GM12878 (cell line): Measurements from ENCODE around the gene KIF1C. TPM values are rescaled to one million over a fixed set of nuclear protein-coding genes. Genes with fewer than 3 reads are reported as not detected.

ENCODE experiments used
- ATF7 ChIP-seq: fragments of 450-650 bp; IDR thresholded peaks from 2 replicates; pipeline ENCODE4 v1.6.1; 2016; ENCODE audit warnings: low read depth, mild to moderate bottlenecking
- BCL11A ChIP-seq: IDR thresholded peaks from 2 replicates; pipeline ENCODE4 v1.6.1; 2011; ENCODE audit warnings: low read depth, low read length
- CBX5 ChIP-seq: sonication (generic); IDR thresholded peaks from 2 replicates; pipeline ENCODE4 v1.6.1; 2016; ENCODE audit warnings: low read depth, moderate library complexity, mild to moderate bottlenecking, inconsistent platforms
- CEBPB ChIP-seq, 2 experiments: fragments of 150-350 bp in 1 of 2; IDR thresholded peaks; 2 replicates each; pipeline ENCODE4 v1.6.1; 2012 to 2014; ENCODE audit warnings: low read depth in 2 of 2, low read length in 2 of 2, borderline replicate concordance in 1 of 2, inconsistent platforms in 1 of 2
- CHD4 ChIP-seq: fragments of 200-600 bp; sonication (generic); IDR thresholded peaks from 2 replicates; pipeline ENCODE4 v1.6.1; 2016; ENCODE audit warnings: mild to moderate bottlenecking
- ESRRA ChIP-seq: IDR thresholded peaks from 2 replicates; pipeline ENCODE4 v1.6.1; 2012; ENCODE audit warnings: mild to moderate bottlenecking, low read length, improper control_type of control experiment
- HDAC2 ChIP-seq: fragments of 200-600 bp; sonication (generic); IDR thresholded peaks from 2 replicates; pipeline ENCODE4 v1.6.1; 2017
- HDGF ChIP-seq: fragments of 450-650 bp; IDR thresholded peaks from 2 replicates; pipeline ENCODE4 v1.6.1; 2016; ENCODE audit warnings: antibody characterized with exemption
- IKZF1 ChIP-seq: fragments of 450-650 bp; conservative IDR thresholded peaks from 2 replicates; pipeline ENCODE4 v1.6.1; 2017; ENCODE audit warnings: antibody characterized with exemption, mild to moderate bottlenecking
- KLF5 ChIP-seq: fragments of 450-650 bp; IDR thresholded peaks from 2 replicates; pipeline ENCODE4 v1.6.1; 2014; ENCODE audit warnings: mild to moderate bottlenecking; ENCODE audit not compliant: partially characterized antibody
- MTA3 ChIP-seq: IDR thresholded peaks from 2 replicates; pipeline ENCODE4 v1.6.1; 2012; ENCODE audit warnings: low read length, inconsistent platforms, borderline replicate concordance
- MXI1 ChIP-seq: fragments of 150-350 bp; IDR thresholded peaks from 2 replicates; pipeline ENCODE4 v1.6.1; 2011; ENCODE audit warnings: low read depth, mild to moderate bottlenecking, inconsistent platforms, low read length, improper control_type of control experiment
- MYB ChIP-seq: fragments of 150-350 bp; IDR thresholded peaks from 2 replicates; pipeline ENCODE4 v1.6.1; 2014; ENCODE audit warnings: mild to moderate bottlenecking, low read depth, low read length, borderline replicate concordance
- NFYB ChIP-seq: IDR thresholded peaks from 2 replicates; pipeline ENCODE4 v1.6.1; 2011; ENCODE audit warnings: low read depth, mild to moderate bottlenecking, low read length, improper control_type of control experiment, moderate library complexity; ENCODE audit not compliant: insufficient read depth
- POLR2AphosphoS5 ChIP-seq: IDR thresholded peaks from 2 replicates; pipeline ENCODE4 v1.6.1; 2011; ENCODE audit warnings: mild to moderate bottlenecking, low read length, inconsistent platforms
- POU2F2 ChIP-seq: IDR thresholded peaks from 3 replicates; pipeline ENCODE4 v1.6.1; 2011; ENCODE audit warnings: low read depth, mild to moderate bottlenecking, low read length, borderline replicate concordance
- RAD21 ChIP-seq: IDR thresholded peaks from 2 replicates; pipeline ENCODE4 v1.6.1; 2011; ENCODE audit warnings: mild to moderate bottlenecking, low read depth, low read length, moderate library complexity; ENCODE audit not compliant: insufficient read depth
- RBBP5 ChIP-seq: fragments of 200-600 bp; sonication (generic); conservative IDR thresholded peaks from 2 replicates; pipeline ENCODE4 v1.6.1; 2016
- RCOR1 ChIP-seq: conservative IDR thresholded peaks from 2 replicates; pipeline ENCODE4 v1.6.1; 2012; ENCODE audit warnings: low read depth, low read length, improper control_type of control experiment
- RELA ChIP-seq: fragments of 450-650 bp; IDR thresholded peaks from 2 replicates; pipeline ENCODE4 v1.8.0; 2014; ENCODE audit warnings: borderline replicate concordance; ENCODE audit not compliant: partially characterized antibody
- ZNF207 ChIP-seq: fragments of 450-650 bp; IDR thresholded peaks from 2 replicates; pipeline ENCODE4 v1.6.1; 2014; ENCODE audit warnings: antibody characterized with exemption, mild to moderate bottlenecking, borderline replicate concordance
- ZNF217 ChIP-seq: fragments of 450-650 bp; IDR thresholded peaks from 2 replicates; pipeline ENCODE4 v1.6.1; 2017; ENCODE audit warnings: antibody characterized with exemption, mild to moderate bottlenecking
- ZNF24 ChIP-seq: fragments of 450-650 bp; IDR thresholded peaks from 2 replicates; pipeline ENCODE4 v1.6.1; 2017; ENCODE audit warnings: antibody characterized with exemption, mild to moderate bottlenecking
- ZNF622 ChIP-seq: fragments of 450-650 bp; IDR thresholded peaks from 2 replicates; pipeline ENCODE4 v1.6.1; 2017; ENCODE audit warnings: mild to moderate bottlenecking, inconsistent platforms
- ZSCAN29 ChIP-seq: fragments of 450-650 bp; IDR thresholded peaks from 2 replicates; pipeline ENCODE4 v1.6.1; 2017; ENCODE audit warnings: mild to moderate bottlenecking, moderate library complexity
- polyA plus RNA-seq, 11 experiments: library from polyadenylated mRNA; depleted of rRNA in 4 of 11; unstranded in 6 of 11; stranded (reverse) in 5 of 11; fragments of >200 nt; fragmentation: Nextera tagmentation in 4 of 11; fragmentation: Illumina TruSeq in 1 of 11; extraction: Ambion mirVana in 4 of 11; extraction: Trizol in 1 of 11; gene quantifications; 1 replicate in 1 of 11; 2 replicates in 10 of 11; pipeline versions ENCODE4 v1.2.1 to v1.2.3, GENCODE V29; 2011 to 2016; ENCODE audit warnings: inconsistent platforms in 2 of 11, missing spikeins in 2 of 11, low read depth in 1 of 11
- total RNA-seq, 4 experiments: library from RNA; depleted of rRNA in 3 of 4; stranded (reverse); fragments of >200 nt in 3 of 4; fragmentation: Illumina TruSeq in 1 of 4; extraction: Trizol in 1 of 4; gene quantifications; 2 replicates each; pipeline versions ENCODE4 v1.2.1 to v1.2.3, GENCODE V29; 2013 to 2021
- TF ChIP-seq, protein P1 (sequence below): fragments of 450-650 bp; IDR thresholded peaks from 2 replicates; pipeline ENCODE4 v1.6.1; 2014; ENCODE audit warnings: mild to moderate bottlenecking
- TF ChIP-seq, protein P2 (sequence below): fragments of 150-350 bp; IDR thresholded peaks from 2 replicates; pipeline ENCODE4 v1.6.1; 2014; ENCODE audit warnings: mild to moderate bottlenecking, low read depth, low read length
- TF ChIP-seq, protein P3 (sequence below): IDR thresholded peaks from 2 replicates; pipeline ENCODE4 v1.6.1; 2012; ENCODE audit warnings: low read length, inconsistent platforms
- TF ChIP-seq, protein P4 (sequence below): fragments of 450-650 bp; IDR thresholded peaks from 2 replicates; pipeline ENCODE4 v1.6.1; 2017; ENCODE audit warnings: borderline replicate concordance

The KIF1C gene
- total and polyA plus RNA-seq, 10 of the 15 experiments (the other 5 are each of a cell fraction or from before 2014, with no cell fraction given): 1.4 to 65.9 (median 21.1) TPM

DNA sequence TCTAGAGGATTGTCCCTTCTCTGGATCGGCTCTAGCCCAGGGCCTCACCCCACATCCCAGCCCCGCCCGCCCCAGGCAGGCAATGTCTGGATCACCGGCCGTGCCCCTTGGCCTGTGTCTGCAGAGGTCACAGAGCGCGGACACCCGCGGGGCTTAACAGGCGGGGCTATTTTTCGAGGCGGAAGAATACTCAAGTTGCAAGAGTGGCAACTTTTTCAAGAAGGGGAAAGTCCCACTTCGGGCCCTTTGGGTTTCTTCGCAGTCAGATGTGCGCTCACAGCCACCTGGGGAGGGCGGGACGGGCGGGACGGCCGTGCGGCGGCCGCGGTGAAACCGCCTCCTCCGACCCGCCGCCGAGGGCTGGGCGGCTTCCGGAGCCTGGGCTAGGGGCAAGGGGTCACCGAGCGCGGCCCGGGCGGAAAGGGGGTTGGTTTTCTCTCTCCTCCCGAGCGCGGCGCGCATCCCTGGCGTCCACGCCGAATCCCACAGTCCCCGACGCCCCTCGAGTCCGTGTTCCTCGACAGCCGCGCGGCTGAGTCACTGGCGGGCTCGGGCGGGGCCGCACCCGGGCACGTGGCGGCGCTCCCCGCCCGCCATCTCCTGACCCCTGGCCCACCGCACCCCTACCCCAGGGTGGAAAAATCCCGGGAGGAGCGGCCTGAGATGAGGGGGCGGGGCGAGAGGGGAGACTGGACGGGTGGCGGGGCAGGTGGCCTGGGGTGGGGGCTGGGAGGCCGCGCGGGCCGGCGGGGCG lies 48.3 kb upstream of the KIF1C start (continued):
- no peak for TF ChIP-seq CBX5
- TF ChIP-seq, protein P1, sequence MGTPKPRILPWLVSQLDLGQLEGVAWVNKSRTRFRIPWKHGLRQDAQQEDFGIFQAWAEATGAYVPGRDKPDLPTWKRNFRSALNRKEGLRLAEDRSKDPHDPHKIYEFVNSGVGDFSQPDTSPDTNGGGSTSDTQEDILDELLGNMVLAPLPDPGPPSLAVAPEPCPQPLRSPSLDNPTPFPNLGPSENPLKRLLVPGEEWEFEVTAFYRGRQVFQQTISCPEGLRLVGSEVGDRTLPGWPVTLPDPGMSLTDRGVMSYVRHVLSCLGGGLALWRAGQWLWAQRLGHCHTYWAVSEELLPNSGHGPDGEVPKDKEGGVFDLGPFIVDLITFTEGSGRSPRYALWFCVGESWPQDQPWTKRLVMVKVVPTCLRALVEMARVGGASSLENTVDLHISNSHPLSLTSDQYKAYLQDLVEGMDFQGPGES: no peak
- TF ChIP-seq HDGF: no peak
- TF ChIP-seq MYB: no peak
- 0 out of 2 replicates have a peak, but pooled peaks have one; percentile 31 for TF ChIP-seq MXI1
- TF ChIP-seq RELA: no peak
- TF ChIP-seq ESRRA: no peak
- TF ChIP-seq RAD21: no peak
- no peak for TF ChIP-seq NFYB
- peak; percentile 5; the same call in 1 of the 2 replicates for TF ChIP-seq POLR2AphosphoS5
- no peak for TF ChIP-seq ZSCAN29
- TF ChIP-seq HDAC2: no peak
- no peak for TF ChIP-seq RBBP5
- no peak for TF ChIP-seq BCL11A
- no peak for TF ChIP-seq ZNF24
- TF ChIP-seq, protein P2, sequence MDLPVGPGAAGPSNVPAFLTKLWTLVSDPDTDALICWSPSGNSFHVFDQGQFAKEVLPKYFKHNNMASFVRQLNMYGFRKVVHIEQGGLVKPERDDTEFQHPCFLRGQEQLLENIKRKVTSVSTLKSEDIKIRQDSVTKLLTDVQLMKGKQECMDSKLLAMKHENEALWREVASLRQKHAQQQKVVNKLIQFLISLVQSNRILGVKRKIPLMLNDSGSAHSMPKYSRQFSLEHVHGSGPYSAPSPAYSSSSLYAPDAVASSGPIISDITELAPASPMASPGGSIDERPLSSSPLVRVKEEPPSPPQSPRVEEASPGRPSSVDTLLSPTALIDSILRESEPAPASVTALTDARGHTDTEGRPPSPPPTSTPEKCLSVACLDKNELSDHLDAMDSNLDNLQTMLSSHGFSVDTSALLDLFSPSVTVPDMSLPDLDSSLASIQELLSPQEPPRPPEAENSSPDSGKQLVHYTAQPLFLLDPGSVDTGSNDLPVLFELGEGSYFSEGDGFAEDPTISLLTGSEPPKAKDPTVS: 0 out of 2 replicates have a peak, but pooled peaks have one; percentile 36
- TF ChIP-seq, protein P3, sequence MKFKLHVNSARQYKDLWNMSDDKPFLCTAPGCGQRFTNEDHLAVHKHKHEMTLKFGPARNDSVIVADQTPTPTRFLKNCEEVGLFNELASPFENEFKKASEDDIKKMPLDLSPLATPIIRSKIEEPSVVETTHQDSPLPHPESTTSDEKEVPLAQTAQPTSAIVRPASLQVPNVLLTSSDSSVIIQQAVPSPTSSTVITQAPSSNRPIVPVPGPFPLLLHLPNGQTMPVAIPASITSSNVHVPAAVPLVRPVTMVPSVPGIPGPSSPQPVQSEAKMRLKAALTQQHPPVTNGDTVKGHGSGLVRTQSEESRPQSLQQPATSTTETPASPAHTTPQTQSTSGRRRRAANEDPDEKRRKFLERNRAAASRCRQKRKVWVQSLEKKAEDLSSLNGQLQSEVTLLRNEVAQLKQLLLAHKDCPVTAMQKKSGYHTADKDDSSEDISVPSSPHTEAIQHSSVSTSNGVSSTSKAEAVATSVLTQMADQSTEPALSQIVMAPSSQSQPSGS: no peak
- no peak for TF ChIP-seq ATF7
- TF ChIP-seq MTA3: no peak
- TF ChIP-seq ZNF217: no peak
- no peak for TF ChIP-seq KLF5
- no peak for TF ChIP-seq CHD4
- no peak for TF ChIP-seq POU2F2
- peak; percentile 93 for TF ChIP-seq IKZF1
- no peak for TF ChIP-seq CEBPB (IDR thresholded peaks at IDR 0.05; ENCODE audit: borderline replicate concordance in 1 of 2, low read depth in 2 of 2, low read length in 2 of 2)
- TF ChIP-seq RCOR1: peak; percentile 78; the same call in 1 of the 2 replicates
- no peak for TF ChIP-seq ZNF207
- TF ChIP-seq, protein P4, sequence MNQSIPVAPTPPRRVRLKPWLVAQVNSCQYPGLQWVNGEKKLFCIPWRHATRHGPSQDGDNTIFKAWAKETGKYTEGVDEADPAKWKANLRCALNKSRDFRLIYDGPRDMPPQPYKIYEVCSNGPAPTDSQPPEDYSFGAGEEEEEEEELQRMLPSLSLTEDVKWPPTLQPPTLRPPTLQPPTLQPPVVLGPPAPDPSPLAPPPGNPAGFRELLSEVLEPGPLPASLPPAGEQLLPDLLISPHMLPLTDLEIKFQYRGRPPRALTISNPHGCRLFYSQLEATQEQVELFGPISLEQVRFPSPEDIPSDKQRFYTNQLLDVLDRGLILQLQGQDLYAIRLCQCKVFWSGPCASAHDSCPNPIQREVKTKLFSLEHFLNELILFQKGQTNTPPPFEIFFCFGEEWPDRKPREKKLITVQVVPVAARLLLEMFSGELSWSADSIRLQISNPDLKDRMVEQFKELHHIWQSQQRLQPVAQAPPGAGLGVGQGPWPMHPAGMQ: no peak
- TF ChIP-seq ZNF622: no peak
